Colonic mucosa (tissue), 4 donors: ENCODE measurements around the gene SLC25A13. TPM values are rescaled to one million over a fixed set of nuclear protein-coding genes. Genes with fewer than 3 reads are reported as not detected.

ENCODE experiments used
- DNase-seq: peaks from one replicate; pipeline ENCODE4 v3.0.0-alpha.2; 2020
- H3K27ac ChIP-seq: fragments of 200-600 bp; one replicate; pipeline ENCODE4 v1.8.0; 2021
- H3K27me3 ChIP-seq: fragments of 200-600 bp; one replicate; pipeline ENCODE4 v1.8.0; 2021
- H3K36me3 ChIP-seq: fragments of 200-600 bp; one replicate; pipeline ENCODE4 v1.8.0; 2021
- H3K4me1 ChIP-seq: fragments of 200-600 bp; one replicate; pipeline ENCODE4 v1.8.0; 2021; ENCODE audit warnings: mild to moderate bottlenecking
- H3K4me3 ChIP-seq: fragments of 200-600 bp; one replicate; pipeline ENCODE4 v1.8.0; 2021
- H3K9ac ChIP-seq, 2 donors: one replicate each; pipeline ENCODE4 v1.7.0; 2013; ENCODE audit warnings: control low read depth in 2 of 2, low read depth in 2 of 2, low read length in 2 of 2
- H3K9me3 ChIP-seq: fragments of 200-600 bp; one replicate; pipeline ENCODE4 v1.8.0; 2021
- CTCF ChIP-seq: fragments of 200-600 bp; IDR thresholded peaks from one replicate; pipeline ENCODE4 v1.8.0; 2022; ENCODE audit warnings: antibody characterized with exemption, mild to moderate bottlenecking
- intact Hi-C: fragments of 100-400 bp; cut with DNase I; formaldehyde crosslinking; loops from one replicate; pipeline ENCODE4 v1.14.1; 2022
- total RNA-seq, 2 donors: library from RNA; stranded (reverse); fragmentation: NEBNext Ultra II Directional in 1 of 2; extraction: Animal tissue kit (Norgen Biotek cat#: 25700) in 1 of 2; gene quantifications; one replicate each; pipeline ENCODE4 v1.2.1, GENCODE V29; 2021
- donor health status: healthy.
- donor health status: DM: no; HTN: no; CAD: no.
- donor health status: DM: no; HTN: no; CAD: no.

Gene SLC25A13
- total RNA-seq, 2 donors from 2014 or later = 36.4 to 45.2 TPM

- DNase-seq = no peak
- Histone ChIP-seq H3K4me1 (no peaks in the 10 kb centered on the region), H3K9me3 (no peaks in the 10 kb centered on the region), H3K36me3 (no peaks in the 10 kb centered on the region), H3K27ac (no peak overlapping the region), H3K9ac (no peak overlapping the region), H3K4me3 (no peak overlapping the region), H3K27me3 (no peaks in the 10 kb centered on the region)
- intact Hi-C loops = no loop called here
- TF ChIP-seq CTCF = no peak
Measured at GRCh38 chr7:96204601-96205000, 117.3 kb downstream of the SLC25A13 start.

DNA sequence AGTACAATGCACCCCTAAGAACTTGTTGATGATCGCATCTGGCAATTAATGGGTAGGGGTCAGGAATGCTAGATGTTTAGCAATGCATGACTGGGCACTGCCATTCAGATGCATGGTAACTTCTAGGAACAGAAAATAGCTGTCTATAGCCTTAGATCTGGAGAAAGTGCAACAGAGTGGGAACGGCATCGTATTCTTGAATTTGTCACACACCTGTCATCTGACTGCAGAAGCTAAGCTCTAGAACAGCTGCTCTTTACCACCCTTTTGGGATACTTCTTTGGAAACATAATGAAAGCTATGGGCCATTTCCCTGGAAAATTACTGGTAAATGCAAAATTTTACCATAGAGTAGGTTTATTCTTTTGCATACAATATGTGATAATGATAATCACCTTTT, 118.1 kb downstream of the SLC25A13 start:
- intact Hi-C loops = no loop called here
- TF ChIP-seq CTCF = no peak
- DNase-seq = no peak
- no peaks in the 10 kb centered on the region for H3K9me3 ChIP-seq
- no peaks in the 10 kb centered on the region for H3K36me3 ChIP-seq
- no peak overlapping the region for H3K27ac ChIP-seq
- no peak overlapping the region for H3K4me3 ChIP-seq
- no peak overlapping the region for H3K9ac ChIP-seq
- H3K27me3 ChIP-seq = no peaks in the 10 kb centered on the region
- no peaks in the 10 kb centered on the region for H3K4me1 ChIP-seq

- no peak for DNase-seq
- Histone ChIP-seq H3K9me3 (no peaks in the 10 kb centered on the region), H3K36me3 (no peaks in the 10 kb centered on the region), H3K4me3 (no peak overlapping the region), H3K27me3 (no peaks in the 10 kb centered on the region), H3K27ac (no peak overlapping the region), H3K9ac (no peak overlapping the region), H3K4me1 (no peaks in the 10 kb centered on the region)
- TF ChIP-seq CTCF = no peak
- intact Hi-C loops = no loop called here
Measured at GRCh38 chr7:96202102-96202501, 119.8 kb downstream of the SLC25A13 start.

GRCh38 chr7:96200740-96201139, 121.2 kb downstream of the SLC25A13 start:
- Histone ChIP-seq H3K9me3 (no peaks in the 10 kb centered on the region), H3K27ac (no peak overlapping the region), H3K36me3 (no peaks in the 10 kb centered on the region), H3K4me3 (no peak overlapping the region), H3K4me1 (no peaks in the 10 kb centered on the region), H3K27me3 (no peaks in the 10 kb centered on the region), H3K9ac (no peak overlapping the region)
- intact Hi-C loops = no loop called here
- DNase-seq = no peak
- TF ChIP-seq CTCF = no peak

DNA sequence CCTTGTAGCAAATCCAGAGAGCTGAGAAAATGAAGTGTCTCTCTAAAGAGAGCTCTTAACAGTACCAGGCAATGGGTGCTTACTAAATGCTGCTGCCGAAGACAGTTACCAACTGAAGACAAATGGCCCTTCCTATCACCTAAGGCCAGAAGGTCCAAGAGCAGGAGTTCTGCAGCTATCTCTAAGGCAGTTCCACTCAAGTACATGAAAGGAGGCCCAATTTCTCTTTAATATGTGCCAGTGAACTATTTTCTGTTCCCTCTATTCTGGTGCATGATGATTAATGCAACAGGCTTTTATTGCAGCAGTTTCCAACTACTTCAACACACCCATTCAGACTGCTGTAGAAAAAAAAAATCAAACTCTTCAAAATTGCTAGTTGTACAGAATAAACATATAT, 122.5 kb downstream of the SLC25A13 start:
- Histone ChIP-seq H3K27me3 (no peaks in the 10 kb centered on the region), H3K9me3 (no peaks in the 10 kb centered on the region), H3K27ac (no peak overlapping the region), H3K36me3 (no peaks in the 10 kb centered on the region), H3K4me1 (no peaks in the 10 kb centered on the region), H3K4me3 (no peak overlapping the region), H3K9ac (no peak overlapping the region)
- TF ChIP-seq CTCF = no peak
- intact Hi-C loops = no loop called here
- no peak for DNase-seq
